DND-41 (cell line): ENCODE results near the gene MGAT4B.

ENCODE experiments used
- ATAC-seq: fragments of 200-7000 bp; cut with Tn5 transposase; 3 replicates; pipeline ENCODE4 v1.9.1; 2021; ENCODE audit warnings: low read depth; ENCODE audit not compliant: insufficient read depth
- DNase-seq: peaks from one replicate; pipeline ENCODE4 v3.0.0-alpha.2; 2020
- H2AFZ ChIP-seq: 2 replicates; pipeline ENCODE4 v1.6.0; 2012; ENCODE audit warnings: low read depth, low read length
- H3K27ac ChIP-seq: 2 replicates; pipeline ENCODE4 v1.5.1; 2012; ENCODE audit warnings: low read length, inconsistent platforms
- H3K27me3 ChIP-seq: fragments of 200-600 bp; sonication (generic); 2 replicates; pipeline ENCODE4 v1.6.0; 2012; ENCODE audit warnings: low read length, mild to moderate bottlenecking, inconsistent platforms; ENCODE audit not compliant: insufficient read depth, poor library complexity
- H3K36me3 ChIP-seq: 2 replicates; pipeline ENCODE4 v1.5.1; 2012; ENCODE audit warnings: low read length, inconsistent platforms; ENCODE audit not compliant: insufficient read depth
- H3K4me1 ChIP-seq: 2 replicates; pipeline ENCODE4 v1.5.1; 2012; ENCODE audit warnings: mild to moderate bottlenecking, low read length; ENCODE audit not compliant: insufficient read depth
- H3K4me2 ChIP-seq: 2 replicates; pipeline ENCODE4 v1.6.0; 2012; ENCODE audit warnings: mild to moderate bottlenecking, moderate library complexity, low read length, inconsistent platforms; ENCODE audit not compliant: insufficient read depth
- H3K4me3 ChIP-seq, 2 experiments: fragments of 200-600 bp in 1 of 2; shearing (Covaris generic) in 1 of 2; 2 replicates each; pipeline ENCODE4 v1.5.1; 2012 to 2016; ENCODE audit warnings: inconsistent platforms in 2 of 2, low read length in 2 of 2, mild to moderate bottlenecking in 2 of 2, low read depth in 1 of 2, moderate library complexity in 1 of 2
- H3K79me2 ChIP-seq: 2 replicates; pipeline ENCODE4 v1.6.0; 2012; ENCODE audit warnings: low read length, inconsistent platforms; ENCODE audit not compliant: insufficient read depth
- H3K9ac ChIP-seq: 2 replicates; pipeline ENCODE4 v1.6.0; 2012; ENCODE audit warnings: low read depth, mild to moderate bottlenecking, inconsistent platforms, low read length, moderate library complexity
- H3K9me3 ChIP-seq: 2 replicates; pipeline ENCODE4 v1.5.1; 2012; ENCODE audit warnings: low read length, moderate library complexity, mild to moderate bottlenecking, inconsistent platforms; ENCODE audit not compliant: insufficient read depth, severe bottlenecking
- H4K20me1 ChIP-seq: 2 replicates; pipeline ENCODE4 v1.6.0; 2012; ENCODE audit warnings: low read length; ENCODE audit not compliant: insufficient read depth
- EZH2 ChIP-seq: IDR thresholded peaks from 3 replicates; pipeline ENCODE4 v1.6.1; 2012; ENCODE audit warnings: borderline replicate concordance, low read depth, mild to moderate bottlenecking, moderate library complexity, low read length, inconsistent platforms; ENCODE audit not compliant: severe bottlenecking
- TF ChIP-seq, protein P1 (sequence below): IDR thresholded peaks from 2 replicates; pipeline ENCODE4 v1.5.1; 2012; ENCODE audit warnings: borderline replicate concordance, low read length, moderate library complexity, mild to moderate bottlenecking; ENCODE audit not compliant: poor library complexity, severe bottlenecking; ENCODE audit errors: extremely low read depth

Gene MGAT4B

GRCh38 chr5:179812997-179813607 lies 6.4 kb upstream of the MGAT4B start:
- Histone ChIP-seq H3K4me1 (peaks cover 3% of the 10 kb centered on the region; the same call in 1 of the 2 replicates), H3K79me2 (no peaks in the 10 kb centered on the region), H3K9me3 (no peaks in the 10 kb centered on the region), H2AFZ (no peak overlapping the region), H3K36me3 (peaks cover 15% of the 10 kb centered on the region), H3K27ac (no peak overlapping the region), H3K9ac (no peak overlapping the region), H4K20me1 (no peaks in the 10 kb centered on the region), H3K4me2 (no peak overlapping the region), H3K4me3 (no peak overlapping the region), H3K27me3 (no peaks in the 10 kb centered on the region)
- DNase-seq (no peak), ATAC-seq (no peak)
- no peak for TF ChIP-seq EZH2
- TF ChIP-seq, protein P1, sequence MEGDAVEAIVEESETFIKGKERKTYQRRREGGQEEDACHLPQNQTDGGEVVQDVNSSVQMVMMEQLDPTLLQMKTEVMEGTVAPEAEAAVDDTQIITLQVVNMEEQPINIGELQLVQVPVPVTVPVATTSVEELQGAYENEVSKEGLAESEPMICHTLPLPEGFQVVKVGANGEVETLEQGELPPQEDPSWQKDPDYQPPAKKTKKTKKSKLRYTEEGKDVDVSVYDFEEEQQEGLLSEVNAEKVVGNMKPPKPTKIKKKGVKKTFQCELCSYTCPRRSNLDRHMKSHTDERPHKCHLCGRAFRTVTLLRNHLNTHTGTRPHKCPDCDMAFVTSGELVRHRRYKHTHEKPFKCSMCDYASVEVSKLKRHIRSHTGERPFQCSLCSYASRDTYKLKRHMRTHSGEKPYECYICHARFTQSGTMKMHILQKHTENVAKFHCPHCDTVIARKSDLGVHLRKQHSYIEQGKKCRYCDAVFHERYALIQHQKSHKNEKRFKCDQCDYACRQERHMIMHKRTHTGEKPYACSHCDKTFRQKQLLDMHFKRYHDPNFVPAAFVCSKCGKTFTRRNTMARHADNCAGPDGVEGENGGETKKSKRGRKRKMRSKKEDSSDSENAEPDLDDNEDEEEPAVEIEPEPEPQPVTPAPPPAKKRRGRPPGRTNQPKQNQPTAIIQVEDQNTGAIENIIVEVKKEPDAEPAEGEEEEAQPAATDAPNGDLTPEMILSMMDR, result no peak

DNA sequence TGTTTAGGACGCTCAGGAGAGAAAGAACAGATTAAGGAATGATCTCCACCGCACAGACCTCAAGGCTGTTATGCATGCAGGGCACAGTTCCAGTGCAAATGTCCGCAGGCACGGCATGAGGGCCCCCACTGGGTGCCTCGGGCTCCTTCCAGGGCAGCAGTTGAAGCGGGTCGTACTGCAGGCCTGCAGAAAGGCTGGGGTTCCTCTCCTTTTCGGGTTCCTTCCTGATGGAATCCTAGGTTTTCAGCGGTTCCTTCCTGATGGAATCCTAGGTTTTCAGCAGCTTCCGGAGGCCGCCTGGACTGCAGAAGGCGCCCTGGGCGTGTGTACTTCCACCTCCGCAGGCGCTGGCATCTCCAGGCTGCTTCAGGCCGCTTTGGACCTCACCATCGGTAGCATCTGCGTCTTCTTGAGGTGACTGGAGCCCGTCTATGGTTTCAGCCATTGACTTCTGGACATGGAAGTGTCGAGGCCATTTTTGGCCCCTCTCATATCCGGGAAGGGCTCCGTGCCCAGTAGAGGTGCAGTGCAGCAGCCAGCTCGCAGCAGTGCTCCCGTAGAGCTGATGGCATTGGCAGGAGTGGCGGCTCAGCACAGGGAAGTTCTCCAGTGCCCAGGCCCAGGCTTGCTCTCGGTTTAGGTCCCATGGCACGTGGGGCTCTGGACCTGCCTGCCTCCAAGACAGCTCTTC lies 5.6 kb upstream of the MGAT4B start:
- ATAC-seq, result no peak
- no peak for DNase-seq
- TF ChIP-seq, protein P1, result no peak
- no peak for TF ChIP-seq EZH2
- Histone ChIP-seq H3K4me1 (peaks cover 11% of the 10 kb centered on the region), H3K36me3 (peaks cover 15% of the 10 kb centered on the region), H3K4me2 (no peak overlapping the region), H3K27ac (no peak overlapping the region), H4K20me1 (no peaks in the 10 kb centered on the region), H3K9me3 (no peaks in the 10 kb centered on the region), H3K79me2 (peaks cover 6% of the 10 kb centered on the region; the same call in 1 of the 2 replicates), H3K4me3 (no peak overlapping the region), H2AFZ (no peak overlapping the region), H3K9ac (no peak overlapping the region), H3K27me3 (no peaks in the 10 kb centered on the region)

DNA sequence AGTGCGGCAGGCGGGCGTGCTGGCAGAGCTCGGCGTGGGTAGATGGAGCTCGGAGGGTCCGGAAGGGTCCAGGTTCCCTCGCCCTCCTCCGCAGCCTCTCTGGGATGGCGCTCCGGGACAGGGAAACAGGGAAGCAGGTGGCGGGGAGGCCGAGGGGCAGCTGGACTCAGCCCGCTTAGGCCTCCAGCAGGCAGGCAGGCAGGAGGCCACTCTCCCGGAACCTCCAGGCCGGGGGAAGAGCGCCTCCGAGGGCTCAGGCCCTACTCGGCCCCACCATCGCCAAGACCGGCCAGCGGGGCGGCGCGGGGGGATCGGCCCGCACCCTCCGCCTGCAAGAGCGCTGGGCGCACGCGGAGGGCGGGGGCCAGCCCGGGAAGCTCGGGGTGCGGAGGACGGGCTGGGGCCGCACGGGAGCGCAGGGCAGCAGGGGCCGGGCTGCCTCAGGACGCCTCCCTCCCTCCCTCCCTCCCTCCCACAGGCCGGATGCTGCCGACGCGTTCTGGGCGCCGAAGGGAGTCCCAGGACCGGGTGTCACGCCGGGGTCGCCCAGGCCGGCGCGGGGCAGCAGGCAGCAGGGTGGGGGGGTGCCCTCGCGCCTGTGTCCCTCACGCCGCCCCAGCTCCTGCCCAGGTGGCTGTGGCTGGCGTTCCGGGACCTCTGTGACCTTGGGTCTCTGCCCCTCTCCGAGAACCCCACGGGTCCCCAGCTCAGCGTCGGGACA lies 977 bp downstream of the MGAT4B start:
- DNase-seq, result no peak
- Histone ChIP-seq H3K27me3 (no peaks in the 10 kb centered on the region), H3K4me2 (peak overlapping the region; percentile 95), H3K4me3 (peak overlapping the region; percentile 49 to 90; a peak in 3 of 4 replicates), H3K27ac (0 out of 2 replicates have a peak overlapping the region, but pooled peaks have one; percentile 52), H3K79me2 (peaks cover 22% of the 10 kb centered on the region), H3K4me1 (peaks cover 45% of the 10 kb centered on the region), H3K9ac (peak overlapping the region; percentile 72), H4K20me1 (peaks cover 24% of the 10 kb centered on the region), H2AFZ (peak overlapping the region; percentile 81), H3K9me3 (no peaks in the 10 kb centered on the region), H3K36me3 (peaks cover 8% of the 10 kb centered on the region; the same call in 1 of the 2 replicates)
- peak; percentile 5; the same call in 2 of the 3 replicates for ATAC-seq
- TF ChIP-seq, protein P1, result no peak
- TF ChIP-seq EZH2, result no peak
